Measurements from ENCODE around the gene IL13RA2.

The IL13RA2 gene
- 0 reads per million in 2 donors for total RNA-seq

GRCh38 chrX:115017455-115017854 lies at the start of gene IL13RA2:
TSS of gene IL13RA2 (minus strand) at chrX:115017616. CDS start at chrX:115017269, 347 bp downstream.
- DNase-seq: no peak

GRCh38 chrX:115065304-115065703 lies 47.9 kb upstream of the IL13RA2 start:
- DNase-seq: no peak

GRCh38 chrX:115060013-115060412 lies 42.6 kb upstream of the IL13RA2 start:
- no peak for DNase-seq

- DNase-seq: no peak
Measured at GRCh38 chrX:115058276-115058675, 40.9 kb upstream of the IL13RA2 start.

GRCh38 chrX:115054876-115055275 lies 37.5 kb upstream of the IL13RA2 start:
- no peak for DNase-seq

- DNase-seq: no peak
Measured at GRCh38 chrX:115053223-115053622, 35.8 kb upstream of the IL13RA2 start.

- DNase-seq: no peak
Measured at GRCh38 chrX:115047715-115048114, 30.3 kb upstream of the IL13RA2 start.

GRCh38 chrX:115047181-115047580 lies 29.8 kb upstream of the IL13RA2 start:
- no peak for DNase-seq

GRCh38 chrX:115040417-115040816 lies 23.0 kb upstream of the IL13RA2 start:
- no peak for DNase-seq

GRCh38 chrX:115038406-115038805 lies 21.0 kb upstream of the IL13RA2 start:
- no peak for DNase-seq

GRCh38 chrX:115036029-115036428 lies 18.6 kb upstream of the IL13RA2 start:
- no peak for DNase-seq

- no peak for DNase-seq
Measured at GRCh38 chrX:115031989-115032388, 14.6 kb upstream of the IL13RA2 start.

- DNase-seq: no peak
Measured at GRCh38 chrX:115030625-115031024, 13.2 kb upstream of the IL13RA2 start.

GRCh38 chrX:115029869-115030570 lies 12.6 kb upstream of the IL13RA2 start:
- DNase-seq: no peak

- DNase-seq: no peak
Measured at GRCh38 chrX:115029440-115029839, 12.0 kb upstream of the IL13RA2 start.

- DNase-seq: no peak
Measured at GRCh38 chrX:115023811-115024210, 6.4 kb upstream of the IL13RA2 start.

- no peak for DNase-seq
Measured at GRCh38 chrX:115023139-115023538, 5.7 kb upstream of the IL13RA2 start.

- DNase-seq: no peak
Measured at GRCh38 chrX:115021121-115021520, 3.7 kb upstream of the IL13RA2 start.

- no peak for DNase-seq
Measured at GRCh38 chrX:115018944-115019343, 1.5 kb upstream of the IL13RA2 start.

GRCh38 chrX:115018040-115018647 lies 728 bp upstream of the IL13RA2 start:
- DNase-seq: no peak

GRCh38 chrX:115013705-115014104 lies 3.7 kb downstream of the IL13RA2 start:
- no peak for DNase-seq

- no peak for DNase-seq
Measured at GRCh38 chrX:115011428-115011827, 6.0 kb downstream of the IL13RA2 start.

GRCh38 chrX:114999906-115000305 lies 17.5 kb downstream of the IL13RA2 start:
- no peak for DNase-seq

- no peak for DNase-seq
Measured at GRCh38 chrX:114997779-114998178, 19.6 kb downstream of the IL13RA2 start.

Data from activated gamma-delta T cell (primary cell).